ENCODE data around the gene CNOT4. TPM values are rescaled to one million over a fixed set of nuclear protein-coding genes. Genes with fewer than 3 reads are reported as not detected.

CNOT4 gene
- total RNA-seq, 1 donor from 2014 or later, result 32.1 TPM

DNA sequence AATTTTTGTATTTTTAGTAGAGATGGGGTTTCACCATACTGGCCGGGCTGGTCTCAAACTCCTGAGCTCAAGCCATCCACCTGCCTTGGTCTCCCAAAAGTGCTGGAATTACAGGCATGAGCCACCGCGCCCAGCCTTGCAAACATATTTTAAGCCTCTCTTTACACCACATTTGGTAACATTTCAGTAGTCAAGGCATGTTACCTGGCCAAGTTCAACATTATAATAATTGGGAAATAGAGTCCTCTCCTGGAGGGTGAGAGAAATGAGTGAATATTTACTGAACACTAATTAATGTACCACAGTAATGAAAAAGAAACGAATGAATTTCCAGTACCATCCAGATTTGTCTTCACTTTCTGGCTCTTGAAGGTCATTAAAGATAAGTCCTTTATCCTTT is 10.0 kb upstream of the CNOT4 start:
- no peak overlapping the region for H3K27ac Mint-ChIP-seq
- no peaks in the 10 kb centered on the region for H3K36me3 Mint-ChIP-seq
- TF ChIP-seq, protein P1, sequence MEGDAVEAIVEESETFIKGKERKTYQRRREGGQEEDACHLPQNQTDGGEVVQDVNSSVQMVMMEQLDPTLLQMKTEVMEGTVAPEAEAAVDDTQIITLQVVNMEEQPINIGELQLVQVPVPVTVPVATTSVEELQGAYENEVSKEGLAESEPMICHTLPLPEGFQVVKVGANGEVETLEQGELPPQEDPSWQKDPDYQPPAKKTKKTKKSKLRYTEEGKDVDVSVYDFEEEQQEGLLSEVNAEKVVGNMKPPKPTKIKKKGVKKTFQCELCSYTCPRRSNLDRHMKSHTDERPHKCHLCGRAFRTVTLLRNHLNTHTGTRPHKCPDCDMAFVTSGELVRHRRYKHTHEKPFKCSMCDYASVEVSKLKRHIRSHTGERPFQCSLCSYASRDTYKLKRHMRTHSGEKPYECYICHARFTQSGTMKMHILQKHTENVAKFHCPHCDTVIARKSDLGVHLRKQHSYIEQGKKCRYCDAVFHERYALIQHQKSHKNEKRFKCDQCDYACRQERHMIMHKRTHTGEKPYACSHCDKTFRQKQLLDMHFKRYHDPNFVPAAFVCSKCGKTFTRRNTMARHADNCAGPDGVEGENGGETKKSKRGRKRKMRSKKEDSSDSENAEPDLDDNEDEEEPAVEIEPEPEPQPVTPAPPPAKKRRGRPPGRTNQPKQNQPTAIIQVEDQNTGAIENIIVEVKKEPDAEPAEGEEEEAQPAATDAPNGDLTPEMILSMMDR (conservative IDR thresholded peaks at IDR 0.05), result no peak
- no peak overlapping the region for H3K4me3 Mint-ChIP-seq
- H3K9me3 Mint-ChIP-seq, result no peaks in the 10 kb centered on the region
- no peaks in the 10 kb centered on the region for H3K4me1 Mint-ChIP-seq (ENCODE audit: unreplicated experiment)
- no peaks in the 10 kb centered on the region for H3K27me3 Mint-ChIP-seq
- DNase-seq (ENCODE audit: extremely low spot score, unreplicated experiment), result no peak

DNA sequence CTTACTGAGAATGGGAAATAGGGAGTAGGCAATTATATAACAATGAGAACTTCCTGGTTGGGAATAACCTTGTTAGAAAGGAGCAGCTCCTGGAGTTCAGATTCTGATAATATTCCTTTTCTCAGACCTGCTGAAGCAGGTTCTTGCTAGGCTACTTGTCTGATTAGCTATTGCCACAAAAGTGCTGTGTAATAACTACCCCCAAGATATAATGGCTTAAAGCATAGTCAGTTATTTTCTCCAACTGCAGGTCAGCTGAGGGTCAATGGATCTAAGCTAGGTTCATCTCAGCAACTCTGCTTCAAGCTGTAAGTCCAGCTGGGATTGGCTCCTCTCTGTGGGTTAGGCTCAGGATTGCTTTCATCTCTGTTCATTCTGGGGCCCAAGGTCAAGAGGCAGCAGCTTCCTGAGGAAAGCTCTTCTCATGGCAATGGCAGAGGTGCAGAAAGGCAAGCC is 9.4 kb upstream of the CNOT4 start:
- H3K9me3 Mint-ChIP-seq, result no peaks in the 10 kb centered on the region
- H3K27me3 Mint-ChIP-seq, result no peaks in the 10 kb centered on the region
- TF ChIP-seq, protein P1 (conservative IDR thresholded peaks at IDR 0.05), result no peak
- H3K4me3 Mint-ChIP-seq, result no peak overlapping the region
- H3K4me1 Mint-ChIP-seq (ENCODE audit: unreplicated experiment), result no peaks in the 10 kb centered on the region
- H3K27ac Mint-ChIP-seq, result no peak overlapping the region
- no peak for DNase-seq (ENCODE audit: extremely low spot score, unreplicated experiment)
- no peaks in the 10 kb centered on the region for H3K36me3 Mint-ChIP-seq

DNA sequence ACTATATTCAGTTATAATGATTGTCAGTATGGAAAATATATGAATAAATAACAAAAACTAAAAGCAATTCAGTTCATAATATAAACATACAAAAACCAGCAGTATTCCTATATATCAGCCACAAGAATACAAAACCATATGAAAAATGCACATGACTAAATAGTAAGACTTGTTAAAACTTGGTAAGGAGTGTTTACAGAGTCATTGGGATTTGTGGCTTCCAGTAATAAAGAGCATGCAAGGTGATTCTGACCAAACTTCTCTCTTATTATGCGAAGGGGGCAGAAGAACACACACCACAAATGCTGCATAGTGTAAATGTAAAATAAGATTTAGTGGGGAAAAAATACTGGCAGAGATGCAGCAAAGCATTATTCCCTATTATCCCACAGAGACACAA is 8.8 kb upstream of the CNOT4 start:
- Mint-ChIP-seq H3K4me1 (ENCODE audit: unreplicated experiment) (no peaks in the 10 kb centered on the region), H3K27me3 (no peaks in the 10 kb centered on the region), H3K9me3 (no peaks in the 10 kb centered on the region), H3K27ac (no peak overlapping the region), H3K4me3 (no peak overlapping the region), H3K36me3 (no peaks in the 10 kb centered on the region)
- TF ChIP-seq, protein P1 (conservative IDR thresholded peaks at IDR 0.05), result no peak
- DNase-seq (ENCODE audit: extremely low spot score, unreplicated experiment), result no peak

DNA sequence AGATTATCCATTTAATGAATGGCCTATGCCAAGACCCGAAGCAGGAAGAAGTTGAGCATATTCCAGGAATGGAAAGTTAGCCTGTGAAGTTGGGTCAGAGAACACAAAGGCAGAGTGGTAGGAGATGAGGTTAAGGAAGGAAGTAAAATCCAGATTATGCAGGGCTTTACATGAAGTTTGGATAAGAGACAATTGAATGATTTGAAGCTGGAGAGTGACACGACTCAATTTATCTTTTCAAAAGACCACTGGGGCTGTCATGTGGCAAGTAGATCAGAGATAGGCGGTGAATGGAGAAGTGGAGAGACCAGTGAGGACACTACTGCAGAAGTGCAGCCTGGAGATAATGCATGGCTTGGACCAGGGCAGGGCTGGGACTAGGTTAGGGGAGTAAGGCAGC is 7.2 kb upstream of the CNOT4 start:
- Mint-ChIP-seq H3K36me3 (no peaks in the 10 kb centered on the region), H3K27ac (no peak overlapping the region), H3K27me3 (no peaks in the 10 kb centered on the region), H3K4me1 (ENCODE audit: unreplicated experiment) (no peaks in the 10 kb centered on the region), H3K9me3 (no peaks in the 10 kb centered on the region), H3K4me3 (no peak overlapping the region)
- DNase-seq (ENCODE audit: extremely low spot score, unreplicated experiment), result no peak
- TF ChIP-seq, protein P1 (conservative IDR thresholded peaks at IDR 0.05), result no peak

DNA sequence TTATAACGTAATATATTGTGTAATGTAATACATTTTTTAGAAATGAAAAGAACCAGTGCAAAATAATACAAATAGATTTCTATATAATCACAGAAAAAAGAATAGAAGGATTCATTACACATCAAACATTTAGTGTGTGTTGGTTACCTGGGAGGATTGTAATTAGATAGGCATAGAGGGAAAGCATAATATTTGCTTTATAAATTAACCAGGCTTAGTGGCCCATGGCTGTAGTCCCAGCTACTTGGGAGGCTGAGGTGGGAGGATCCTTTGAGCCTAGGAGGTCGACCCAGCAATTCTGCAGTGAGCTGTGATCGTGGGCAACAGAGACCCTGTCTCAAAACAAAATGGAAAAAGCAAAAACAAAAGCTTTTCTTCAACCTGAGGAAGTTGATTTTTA is 5.0 kb upstream of the CNOT4 start:
- TF ChIP-seq, protein P1 (conservative IDR thresholded peaks at IDR 0.05), result no peak
- no peaks in the 10 kb centered on the region for H3K4me1 Mint-ChIP-seq (ENCODE audit: unreplicated experiment)
- H3K36me3 Mint-ChIP-seq, result no peaks in the 10 kb centered on the region
- H3K9me3 Mint-ChIP-seq, result no peaks in the 10 kb centered on the region
- H3K27ac Mint-ChIP-seq, result no peak overlapping the region
- no peaks in the 10 kb centered on the region for H3K27me3 Mint-ChIP-seq
- H3K4me3 Mint-ChIP-seq, result no peak overlapping the region
- no peak for DNase-seq (ENCODE audit: extremely low spot score, unreplicated experiment)

All from type B pancreatic cell (in vitro differentiated cells).